Measurements from ENCODE around the gene MRM2.

- TF ChIP-seq SUPT20H (IDR thresholded peaks at IDR 0.05; ENCODE audit: borderline replicate concordance, control insufficient read depth, low read depth, low read length) (no peak), YY1 (IDR thresholded peaks at IDR 0.05; ENCODE audit: low read depth, low read length) (no peak), STAT1 (conservative IDR thresholded peaks at IDR 0.05) (no peak), POLR2AphosphoS5 (IDR thresholded peaks at IDR 0.05; ENCODE audit: low read length) (no peak), RAD51 (IDR thresholded peaks at IDR 0.05) (no peak), EZH2 (IDR thresholded peaks at IDR 0.05; ENCODE audit: borderline replicate concordance, control insufficient read depth, low read depth, low read length) (no peak), POLR2A (IDR thresholded peaks at IDR 0.05; ENCODE audit: low read depth, low read length) (no peak), CTCF (IDR thresholded peaks at IDR 0.05 in 2 of 3, conservative IDR thresholded peaks at IDR 0.05 in 1 of 3; ENCODE audit: control insufficient read depth in 2 of 3, extremely low read depth in 1 of 3, insufficient read depth in 1 of 3, low read depth in 3 of 3, low read length in 3 of 3) (no peak), HDAC2 (IDR thresholded peaks at IDR 0.05) (no peak)
- TF ChIP-seq, protein P1, sequence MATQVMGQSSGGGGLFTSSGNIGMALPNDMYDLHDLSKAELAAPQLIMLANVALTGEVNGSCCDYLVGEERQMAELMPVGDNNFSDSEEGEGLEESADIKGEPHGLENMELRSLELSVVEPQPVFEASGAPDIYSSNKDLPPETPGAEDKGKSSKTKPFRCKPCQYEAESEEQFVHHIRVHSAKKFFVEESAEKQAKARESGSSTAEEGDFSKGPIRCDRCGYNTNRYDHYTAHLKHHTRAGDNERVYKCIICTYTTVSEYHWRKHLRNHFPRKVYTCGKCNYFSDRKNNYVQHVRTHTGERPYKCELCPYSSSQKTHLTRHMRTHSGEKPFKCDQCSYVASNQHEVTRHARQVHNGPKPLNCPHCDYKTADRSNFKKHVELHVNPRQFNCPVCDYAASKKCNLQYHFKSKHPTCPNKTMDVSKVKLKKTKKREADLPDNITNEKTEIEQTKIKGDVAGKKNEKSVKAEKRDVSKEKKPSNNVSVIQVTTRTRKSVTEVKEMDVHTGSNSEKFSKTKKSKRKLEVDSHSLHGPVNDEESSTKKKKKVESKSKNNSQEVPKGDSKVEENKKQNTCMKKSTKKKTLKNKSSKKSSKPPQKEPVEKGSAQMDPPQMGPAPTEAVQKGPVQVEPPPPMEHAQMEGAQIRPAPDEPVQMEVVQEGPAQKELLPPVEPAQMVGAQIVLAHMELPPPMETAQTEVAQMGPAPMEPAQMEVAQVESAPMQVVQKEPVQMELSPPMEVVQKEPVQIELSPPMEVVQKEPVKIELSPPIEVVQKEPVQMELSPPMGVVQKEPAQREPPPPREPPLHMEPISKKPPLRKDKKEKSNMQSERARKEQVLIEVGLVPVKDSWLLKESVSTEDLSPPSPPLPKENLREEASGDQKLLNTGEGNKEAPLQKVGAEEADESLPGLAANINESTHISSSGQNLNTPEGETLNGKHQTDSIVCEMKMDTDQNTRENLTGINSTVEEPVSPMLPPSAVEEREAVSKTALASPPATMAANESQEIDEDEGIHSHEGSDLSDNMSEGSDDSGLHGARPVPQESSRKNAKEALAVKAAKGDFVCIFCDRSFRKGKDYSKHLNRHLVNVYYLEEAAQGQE (IDR thresholded peaks at IDR 0.05; ENCODE audit: low read depth, low read length): no peak
- TF ChIP-seq, protein P2, sequence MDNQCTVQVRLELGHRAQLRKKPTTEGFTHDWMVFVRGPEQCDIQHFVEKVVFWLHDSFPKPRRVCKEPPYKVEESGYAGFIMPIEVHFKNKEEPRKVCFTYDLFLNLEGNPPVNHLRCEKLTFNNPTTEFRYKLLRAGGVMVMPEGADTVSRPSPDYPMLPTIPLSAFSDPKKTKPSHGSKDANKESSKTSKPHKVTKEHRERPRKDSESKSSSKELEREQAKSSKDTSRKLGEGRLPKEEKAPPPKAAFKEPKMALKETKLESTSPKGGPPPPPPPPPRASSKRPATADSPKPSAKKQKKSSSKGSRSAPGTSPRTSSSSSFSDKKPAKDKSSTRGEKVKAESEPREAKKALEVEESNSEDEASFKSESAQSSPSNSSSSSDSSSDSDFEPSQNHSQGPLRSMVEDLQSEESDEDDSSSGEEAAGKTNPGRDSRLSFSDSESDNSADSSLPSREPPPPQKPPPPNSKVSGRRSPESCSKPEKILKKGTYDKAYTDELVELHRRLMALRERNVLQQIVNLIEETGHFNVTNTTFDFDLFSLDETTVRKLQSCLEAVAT (IDR thresholded peaks at IDR 0.05): no peak
- TF ChIP-seq, protein P3, sequence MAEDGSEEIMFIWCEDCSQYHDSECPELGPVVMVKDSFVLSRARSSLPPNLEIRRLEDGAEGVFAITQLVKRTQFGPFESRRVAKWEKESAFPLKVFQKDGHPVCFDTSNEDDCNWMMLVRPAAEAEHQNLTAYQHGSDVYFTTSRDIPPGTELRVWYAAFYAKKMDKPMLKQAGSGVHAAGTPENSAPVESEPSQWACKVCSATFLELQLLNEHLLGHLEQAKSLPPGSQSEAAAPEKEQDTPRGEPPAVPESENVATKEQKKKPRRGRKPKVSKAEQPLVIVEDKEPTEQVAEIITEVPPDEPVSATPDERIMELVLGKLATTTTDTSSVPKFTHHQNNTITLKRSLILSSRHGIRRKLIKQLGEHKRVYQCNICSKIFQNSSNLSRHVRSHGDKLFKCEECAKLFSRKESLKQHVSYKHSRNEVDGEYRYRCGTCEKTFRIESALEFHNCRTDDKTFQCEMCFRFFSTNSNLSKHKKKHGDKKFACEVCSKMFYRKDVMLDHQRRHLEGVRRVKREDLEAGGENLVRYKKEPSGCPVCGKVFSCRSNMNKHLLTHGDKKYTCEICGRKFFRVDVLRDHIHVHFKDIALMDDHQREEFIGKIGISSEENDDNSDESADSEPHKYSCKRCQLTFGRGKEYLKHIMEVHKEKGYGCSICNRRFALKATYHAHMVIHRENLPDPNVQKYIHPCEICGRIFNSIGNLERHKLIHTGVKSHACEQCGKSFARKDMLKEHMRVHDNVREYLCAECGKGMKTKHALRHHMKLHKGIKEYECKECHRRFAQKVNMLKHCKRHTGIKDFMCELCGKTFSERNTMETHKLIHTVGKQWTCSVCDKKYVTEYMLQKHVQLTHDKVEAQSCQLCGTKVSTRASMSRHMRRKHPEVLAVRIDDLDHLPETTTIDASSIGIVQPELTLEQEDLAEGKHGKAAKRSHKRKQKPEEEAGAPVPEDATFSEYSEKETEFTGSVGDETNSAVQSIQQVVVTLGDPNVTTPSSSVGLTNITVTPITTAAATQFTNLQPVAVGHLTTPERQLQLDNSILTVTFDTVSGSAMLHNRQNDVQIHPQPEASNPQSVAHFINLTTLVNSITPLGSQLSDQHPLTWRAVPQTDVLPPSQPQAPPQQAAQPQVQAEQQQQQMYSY (CRISPR knock-in tag; IDR thresholded peaks at IDR 0.05): no peak
These were observed 41.4 kb downstream of the MRM2 start for GRCh38 chr7:2200584-2200980.
